Fibroblast of pulmonary artery (primary cell): ENCODE data around the gene IPPK.

Experiments used
- DNase-seq: peaks from one replicate; pipeline ENCODE4 v3.0.0-alpha.2; 2010; ENCODE audit warnings: low read depth
- H3K4me3 ChIP-seq: replicated peaks from 2 replicates; pipeline ENCODE4 v1.5.1; 2011; ENCODE audit warnings: low read depth, mild to moderate bottlenecking, control low read depth, low read length, moderate library complexity
- CTCF ChIP-seq: IDR thresholded peaks from 2 replicates; pipeline ENCODE4 v1.5.1; 2011; ENCODE audit warnings: mild to moderate bottlenecking, control low read depth, low read length, inconsistent platforms; ENCODE audit errors: missing control alignments

Gene IPPK

GRCh38 chr9:92605224-92605623 lies 64.7 kb downstream of the IPPK start:
- no peak overlapping the region for H3K4me3 ChIP-seq
- no peak for TF ChIP-seq CTCF
- no peak for DNase-seq

- H3K4me3 ChIP-seq = no peak overlapping the region
- DNase-seq = no peak
- no peak for TF ChIP-seq CTCF
Observed at GRCh38 chr9:92603990-92604389, 65.9 kb downstream of the IPPK start.

- no peak overlapping the region for H3K4me3 ChIP-seq
- no peak for DNase-seq
- TF ChIP-seq CTCF = no peak
Observed at GRCh38 chr9:92603100-92603499, 66.8 kb downstream of the IPPK start.

GRCh38 chr9:92602413-92602812 lies 67.5 kb downstream of the IPPK start:
- no peak overlapping the region for H3K4me3 ChIP-seq
- no peak for TF ChIP-seq CTCF
- DNase-seq = no peak

- no peak overlapping the region for H3K4me3 ChIP-seq
- no peak for TF ChIP-seq CTCF
- no peak for DNase-seq
Observed at GRCh38 chr9:92601451-92601850, 68.5 kb downstream of the IPPK start.

- TF ChIP-seq CTCF = no peak
- peak; percentile 71 for DNase-seq
- H3K4me3 ChIP-seq = no peak overlapping the region
Observed at GRCh38 chr9:92600462-92601261, 69.3 kb downstream of the IPPK start.

GRCh38 chr9:92599938-92600461 lies 69.9 kb downstream of the IPPK start:
- TF ChIP-seq CTCF = no peak
- H3K4me3 ChIP-seq = no peak overlapping the region
- no peak for DNase-seq
